DMS 273 (cell line): ENCODE data around the gene DEPDC4.

Source experiments
- DNase-seq: peaks from one replicate; lab custom pipeline; 2025; ENCODE audit not compliant: unreplicated experiment; lab: John Stamatoyannopoulos, UW

DEPDC4 gene

DNA sequence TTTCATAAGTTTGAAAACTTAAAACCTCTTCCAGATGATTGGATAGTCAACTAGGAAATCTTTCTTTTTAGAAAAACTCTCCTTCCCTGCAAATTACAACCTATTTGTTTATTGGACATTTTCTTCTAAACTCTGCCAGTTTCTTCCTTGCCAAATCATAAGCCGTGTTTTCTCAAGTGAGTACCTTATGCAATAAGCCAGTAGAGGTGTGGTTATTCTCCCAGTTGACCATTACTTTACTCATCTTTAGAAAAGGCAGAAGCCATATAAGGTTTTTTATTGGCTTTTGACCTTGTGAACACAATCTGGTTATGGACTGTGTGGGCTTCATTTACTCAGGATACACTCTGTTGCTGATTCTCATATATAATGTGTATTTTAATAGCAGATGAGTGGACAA, 51.7 kb downstream of the DEPDC4 start:
- DNase-seq, result no peak

DNA sequence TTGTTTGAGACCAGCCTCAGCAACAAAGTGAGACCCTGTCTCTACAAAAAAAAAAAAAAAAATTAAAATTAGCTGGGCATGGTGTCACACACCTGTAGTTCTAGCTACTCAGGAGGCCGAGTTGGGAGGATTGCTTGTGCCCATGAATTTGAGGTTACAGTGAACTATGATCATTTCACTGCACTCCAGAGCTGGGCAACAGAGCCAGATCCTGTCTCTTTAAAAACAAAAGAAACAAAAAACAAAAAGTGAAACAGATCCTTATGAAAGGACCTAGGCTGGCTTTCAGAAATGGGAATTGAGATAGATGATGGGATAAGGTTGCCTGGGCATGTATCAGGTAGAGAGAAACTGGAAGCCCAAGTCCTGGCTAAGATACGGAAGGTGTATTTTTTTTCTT, 52.4 kb downstream of the DEPDC4 start:
- DNase-seq, result no peak

DNA sequence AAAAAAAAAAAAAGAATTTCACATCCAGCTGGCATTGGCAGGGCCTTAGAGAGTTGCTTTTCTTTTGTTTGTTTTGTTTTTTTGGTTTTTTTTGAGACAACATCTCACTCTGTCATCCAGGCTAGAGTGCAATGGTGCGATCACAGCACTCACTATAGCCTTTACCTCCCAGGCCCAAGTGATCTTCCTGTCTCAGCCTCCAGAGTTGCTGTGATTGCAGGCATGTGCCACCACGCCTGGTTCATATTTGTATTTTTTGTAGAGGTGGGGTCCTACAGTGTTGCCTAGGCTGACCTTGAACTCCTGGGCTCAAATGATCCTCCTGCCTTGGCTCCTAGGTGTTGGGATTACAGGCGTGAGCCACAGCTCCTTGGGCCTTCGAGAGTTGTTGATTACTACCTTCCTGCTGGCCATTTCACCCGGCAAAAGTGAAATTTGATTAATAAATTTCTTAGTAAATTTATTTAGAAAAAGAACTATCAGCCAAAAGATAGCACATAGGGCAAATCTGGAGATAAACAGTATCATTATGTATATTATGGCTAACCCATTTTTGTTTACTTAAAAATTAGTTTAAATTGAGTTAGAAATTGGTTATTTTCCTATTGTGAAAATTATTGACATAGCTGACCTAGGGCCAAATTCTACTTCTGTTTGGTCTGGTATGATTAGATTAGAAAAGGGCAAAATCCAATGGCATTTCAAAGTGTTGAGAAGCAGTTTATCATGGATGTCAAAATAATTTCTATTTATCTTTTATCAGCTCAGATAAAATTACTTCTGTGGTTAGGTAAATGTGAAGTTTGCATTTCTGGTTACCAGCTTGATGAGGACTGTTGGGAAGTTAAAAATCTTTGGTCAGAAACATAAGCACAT, 53.6 kb downstream of the DEPDC4 start:
- DNase-seq, result no peak

DNA sequence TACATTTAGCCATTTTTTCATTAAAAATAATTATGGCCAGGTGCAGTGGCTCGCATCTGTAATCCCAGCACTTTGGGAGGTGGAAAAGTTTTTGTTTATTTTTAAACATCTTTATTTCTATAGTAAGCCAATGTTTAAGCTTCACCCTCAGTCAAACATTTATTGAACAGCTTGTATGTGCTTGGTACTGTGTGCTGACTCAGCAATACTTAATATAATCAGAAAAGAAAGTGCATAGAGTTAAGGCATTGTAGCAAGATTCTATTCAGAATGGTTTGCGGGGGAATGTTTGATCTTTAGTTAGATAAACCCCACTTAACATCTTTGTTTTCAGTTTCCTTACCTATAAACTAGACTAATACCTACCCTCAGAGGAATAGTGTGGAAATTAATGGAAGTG, 55.2 kb downstream of the DEPDC4 start:
- DNase-seq, result no peak

DNA sequence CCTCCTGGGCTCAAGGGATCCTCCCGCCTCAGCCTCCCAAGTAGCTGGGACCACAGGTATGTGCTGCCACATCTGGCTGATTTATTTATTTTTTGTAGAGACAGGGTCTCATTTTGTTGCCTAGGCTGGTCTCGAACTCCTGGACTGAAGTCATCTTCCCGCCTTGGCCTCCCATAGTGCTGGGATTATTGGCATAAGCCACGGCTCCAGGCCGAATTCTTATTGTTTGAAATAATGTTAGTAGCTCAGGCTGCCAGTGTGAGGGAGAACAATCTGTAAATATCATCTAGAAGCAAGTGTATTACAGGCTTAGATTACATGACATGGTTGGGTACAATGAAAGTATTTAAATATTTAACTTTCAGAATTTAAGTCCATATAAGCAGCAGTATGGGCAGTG, 58.0 kb downstream of the DEPDC4 start:
- no peak for DNase-seq

GRCh38 chr12:100207311-100207710, 59.6 kb downstream of the DEPDC4 start:
- no peak for DNase-seq

- no peak for DNase-seq
Observed at GRCh38 chr12:100201604-100202423, 65.1 kb downstream of the DEPDC4 start.

GRCh38 chr12:100200463-100201181, 66.3 kb downstream of the DEPDC4 start, which contains the start of gene ACTR6:
ACTR6 (plus strand) TSS chr12:100200815; CDS start chr12:100200852, 37 bp downstream.
- peak; percentile 97 for DNase-seq

DNA sequence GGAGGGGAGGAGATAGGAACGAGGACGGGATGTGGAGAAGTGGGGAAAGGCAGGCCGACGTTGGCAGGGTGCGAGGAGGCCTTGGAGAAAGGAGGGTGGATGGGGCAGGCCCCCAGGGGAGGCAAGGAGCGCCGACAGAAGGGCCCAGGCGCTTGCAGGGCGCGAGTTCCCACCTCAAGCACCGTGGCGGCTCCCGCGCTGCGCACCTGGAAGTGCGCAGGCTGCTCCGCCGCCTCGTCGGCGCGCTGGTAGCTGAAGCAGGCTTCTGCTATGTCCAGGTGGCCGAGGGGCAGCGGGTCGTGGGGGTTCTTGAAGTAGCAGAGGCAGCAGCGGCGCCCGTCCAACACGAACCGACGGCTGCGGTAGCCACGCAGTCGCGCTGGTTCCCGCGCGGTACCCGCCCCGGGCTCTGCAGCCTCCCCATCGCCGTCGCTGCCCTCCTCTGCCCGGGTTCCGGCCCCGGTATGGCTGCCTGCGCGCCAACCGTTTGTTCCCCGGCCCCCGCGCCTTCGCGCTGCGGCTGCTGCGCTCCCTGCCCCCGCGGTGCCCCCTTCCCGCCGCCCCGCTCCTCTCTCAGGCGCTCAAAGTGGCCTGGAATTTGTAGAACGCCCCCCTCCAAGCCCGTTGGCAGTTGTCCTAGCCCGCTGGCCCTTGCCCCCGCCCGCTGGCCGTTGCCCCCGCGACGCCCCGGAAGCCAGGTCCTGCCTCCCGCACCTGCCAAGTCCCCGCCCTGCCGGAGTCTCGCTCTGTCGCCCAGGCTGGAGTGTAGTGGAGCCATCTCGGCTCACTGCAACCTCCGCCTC, 67.3 kb downstream of the DEPDC4 start:
- DNase-seq, result peak; percentile 78

DNA sequence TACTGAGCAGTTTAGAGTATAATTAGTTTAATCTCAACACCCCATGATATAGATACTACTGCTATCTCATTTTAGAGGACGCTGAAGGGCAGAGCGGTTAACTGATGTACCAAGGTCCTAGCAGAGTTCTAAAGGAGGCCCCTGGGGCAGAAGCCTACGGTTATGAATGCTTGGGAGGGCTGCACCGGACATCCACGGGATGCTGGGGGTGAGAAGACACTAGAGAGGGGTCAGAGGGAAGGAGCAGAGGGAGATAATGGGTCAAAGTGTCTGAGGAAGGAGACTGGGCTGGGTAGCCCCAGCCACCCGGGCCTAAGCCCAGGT, 67.9 kb downstream of the DEPDC4 start:
- no peak for DNase-seq

DNA sequence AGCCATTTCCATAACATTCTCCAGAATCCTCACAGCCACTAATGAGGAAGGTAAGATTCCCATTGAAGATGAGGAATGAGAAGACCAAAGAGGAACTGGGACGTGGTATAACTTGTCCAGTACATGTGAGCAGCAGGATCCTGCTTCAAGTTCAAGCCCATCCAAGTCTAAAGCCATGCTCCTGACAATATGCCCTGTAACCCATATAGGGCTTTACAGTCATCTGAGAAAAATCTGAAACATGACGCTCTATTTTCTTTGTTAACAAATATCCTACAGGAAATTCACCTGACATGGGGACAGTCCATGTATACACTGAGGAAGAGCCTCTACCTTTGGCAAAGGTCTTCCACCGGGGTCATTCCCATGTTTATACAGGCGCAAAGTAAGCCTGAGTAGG, 69.4 kb downstream of the DEPDC4 start:
- no peak for DNase-seq

DNA sequence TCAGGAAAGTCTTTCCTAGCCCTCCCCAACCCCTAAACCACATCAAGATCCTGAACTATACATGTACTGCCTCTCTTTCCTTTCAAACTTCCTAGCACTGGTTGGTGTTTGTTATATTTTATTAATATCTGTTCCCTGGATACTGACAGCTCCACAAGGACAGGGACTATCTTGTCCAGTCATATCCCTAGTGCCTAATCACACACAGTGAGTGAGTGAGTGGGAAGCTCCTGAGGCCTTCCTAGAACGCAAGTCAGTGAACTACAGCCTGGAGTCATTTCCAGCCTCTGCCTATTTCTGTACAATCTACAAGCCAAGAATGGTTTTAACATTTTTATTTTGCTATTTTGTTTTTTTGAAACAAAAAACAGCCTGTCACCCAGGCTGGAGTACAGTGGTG, 73.8 kb downstream of the DEPDC4 start:
- DNase-seq, result no peak
